ENCODE results near the gene CRB2.

DNA sequence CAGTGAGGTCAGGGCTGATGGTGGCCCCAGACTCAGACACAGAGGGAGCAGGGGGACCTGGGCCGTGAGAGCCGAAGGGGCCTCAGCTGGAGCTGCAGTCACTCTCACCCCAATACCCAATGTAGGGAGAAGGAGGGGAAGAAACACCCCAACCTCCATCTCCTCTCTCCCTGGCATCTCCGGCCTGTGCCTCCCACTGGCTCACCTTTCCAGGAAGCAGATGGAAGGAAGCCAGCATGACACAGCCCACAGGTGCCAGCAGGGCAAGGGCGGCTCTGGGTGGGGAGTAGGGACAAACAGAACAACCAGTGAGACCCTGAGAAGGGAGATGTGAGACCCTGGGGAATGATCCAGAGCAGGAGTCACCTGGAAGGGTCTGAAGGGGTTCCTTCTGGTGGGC, 3.0 kb upstream of the CRB2 start:
- TF ChIP-seq, protein P1, sequence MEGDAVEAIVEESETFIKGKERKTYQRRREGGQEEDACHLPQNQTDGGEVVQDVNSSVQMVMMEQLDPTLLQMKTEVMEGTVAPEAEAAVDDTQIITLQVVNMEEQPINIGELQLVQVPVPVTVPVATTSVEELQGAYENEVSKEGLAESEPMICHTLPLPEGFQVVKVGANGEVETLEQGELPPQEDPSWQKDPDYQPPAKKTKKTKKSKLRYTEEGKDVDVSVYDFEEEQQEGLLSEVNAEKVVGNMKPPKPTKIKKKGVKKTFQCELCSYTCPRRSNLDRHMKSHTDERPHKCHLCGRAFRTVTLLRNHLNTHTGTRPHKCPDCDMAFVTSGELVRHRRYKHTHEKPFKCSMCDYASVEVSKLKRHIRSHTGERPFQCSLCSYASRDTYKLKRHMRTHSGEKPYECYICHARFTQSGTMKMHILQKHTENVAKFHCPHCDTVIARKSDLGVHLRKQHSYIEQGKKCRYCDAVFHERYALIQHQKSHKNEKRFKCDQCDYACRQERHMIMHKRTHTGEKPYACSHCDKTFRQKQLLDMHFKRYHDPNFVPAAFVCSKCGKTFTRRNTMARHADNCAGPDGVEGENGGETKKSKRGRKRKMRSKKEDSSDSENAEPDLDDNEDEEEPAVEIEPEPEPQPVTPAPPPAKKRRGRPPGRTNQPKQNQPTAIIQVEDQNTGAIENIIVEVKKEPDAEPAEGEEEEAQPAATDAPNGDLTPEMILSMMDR (IDR thresholded peaks at IDR 0.05): no peak
- TF ChIP-seq POLR2A (IDR thresholded peaks at IDR 0.05): no peak

Data from body of pancreas (tissue), 4 donors.